ENCODE results near the gene RAD50. TPM values are rescaled to one million over a fixed set of nuclear protein-coding genes. Genes with fewer than 3 reads are reported as not detected.

Gene RAD50
- polyA plus RNA-seq, 3 donors, result 50.5 to 52.6 (median 52.4) TPM

GRCh38 chr5:132673488-132673887 lies 116.7 kb downstream of the RAD50 start:
- no peak for DNase-seq (ENCODE audit: low read depth in 3 of 3, low spot score in 2 of 3)

DNA sequence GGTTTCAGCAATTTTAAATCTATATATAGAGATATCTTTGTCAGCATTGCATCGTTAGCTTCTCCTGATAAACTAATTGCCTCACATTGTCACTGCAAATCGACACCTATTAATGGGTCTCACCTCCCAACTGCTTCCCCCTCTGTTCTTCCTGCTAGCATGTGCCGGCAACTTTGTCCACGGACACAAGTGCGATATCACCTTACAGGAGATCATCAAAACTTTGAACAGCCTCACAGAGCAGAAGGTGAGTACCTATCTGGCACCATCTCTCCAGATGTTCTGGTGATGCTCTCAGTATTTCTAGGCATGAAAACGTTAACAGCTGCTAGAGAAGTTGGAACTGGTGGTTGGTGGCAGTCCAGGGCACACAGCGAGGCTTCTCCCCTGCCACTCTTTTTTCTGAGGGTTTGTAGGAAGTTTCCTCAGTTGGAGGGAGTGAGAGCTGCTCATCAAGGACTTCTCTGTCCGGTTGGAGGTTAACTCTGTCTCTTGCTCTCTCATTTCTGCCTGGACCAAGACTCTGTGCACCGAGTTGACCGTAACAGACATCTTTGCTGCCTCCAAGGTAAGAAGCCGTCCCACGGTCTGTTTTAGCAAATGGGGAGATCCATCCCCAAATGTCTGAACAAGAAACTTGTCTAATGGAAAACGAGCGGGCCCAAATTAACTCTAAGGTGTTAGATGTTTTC lies 117.3 kb downstream of the RAD50 start, which contains the start of gene IL4:
Gene IL4 (plus strand): TSS at position 51 of the 692 bp plus-strand sequence. CDS start 62 bp downstream, at position 113.
- DNase-seq (ENCODE audit: low read depth in 3 of 3, low spot score in 2 of 3), result no peak

DNA sequence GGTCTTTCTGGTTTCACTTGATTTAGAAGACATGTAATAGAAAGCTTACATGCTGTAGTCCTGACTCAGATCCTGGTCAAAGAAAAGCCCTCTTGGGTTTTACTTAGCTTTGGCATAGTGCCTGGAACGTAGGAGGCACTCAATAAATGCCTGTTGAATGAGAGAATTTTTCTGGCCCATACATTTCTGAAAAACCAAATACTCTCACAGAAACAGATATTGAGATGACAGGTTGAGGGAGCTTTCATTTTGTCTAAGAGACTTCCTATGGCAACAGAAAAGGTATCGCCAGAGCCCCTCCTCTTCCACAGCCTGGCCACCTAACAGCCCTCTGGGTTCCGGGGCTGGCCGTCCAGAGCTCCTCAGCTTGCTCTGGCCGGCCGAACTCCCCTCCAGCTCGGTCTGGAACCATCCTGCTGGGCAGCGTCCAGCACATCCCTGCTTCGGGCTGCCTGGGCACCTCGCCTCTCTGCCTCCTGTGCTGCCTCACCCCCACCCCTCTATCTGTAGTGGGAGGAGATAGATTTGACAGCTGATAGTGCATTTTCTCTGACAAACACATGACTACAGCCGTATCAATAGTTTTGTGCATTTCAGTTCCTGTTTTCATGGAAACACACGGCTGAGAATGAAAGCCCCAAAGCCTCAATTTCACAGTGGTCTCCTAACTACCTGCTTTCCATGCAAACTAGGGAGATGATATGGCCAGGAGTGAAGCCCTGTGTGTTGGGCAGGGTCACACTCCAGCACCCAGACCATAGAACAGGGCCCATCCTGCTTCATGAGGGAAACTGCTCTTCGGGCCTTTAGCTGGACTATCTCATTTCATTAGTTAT lies 118.1 kb downstream of the RAD50 start:
- no peak for DNase-seq (ENCODE audit: low read depth in 3 of 3, low spot score in 2 of 3)

- no peak for DNase-seq (ENCODE audit: low read depth in 3 of 3, low spot score in 2 of 3)
Measured at GRCh38 chr5:132675936-132676689, 119.3 kb downstream of the RAD50 start.

GRCh38 chr5:132677191-132677590 lies 120.4 kb downstream of the RAD50 start:
- DNase-seq (ENCODE audit: low read depth in 3 of 3, low spot score in 2 of 3), result no peak

GRCh38 chr5:132677682-132678400 lies 121.1 kb downstream of the RAD50 start:
- DNase-seq (ENCODE audit: low read depth in 3 of 3, low spot score in 2 of 3), result no peak

DNA sequence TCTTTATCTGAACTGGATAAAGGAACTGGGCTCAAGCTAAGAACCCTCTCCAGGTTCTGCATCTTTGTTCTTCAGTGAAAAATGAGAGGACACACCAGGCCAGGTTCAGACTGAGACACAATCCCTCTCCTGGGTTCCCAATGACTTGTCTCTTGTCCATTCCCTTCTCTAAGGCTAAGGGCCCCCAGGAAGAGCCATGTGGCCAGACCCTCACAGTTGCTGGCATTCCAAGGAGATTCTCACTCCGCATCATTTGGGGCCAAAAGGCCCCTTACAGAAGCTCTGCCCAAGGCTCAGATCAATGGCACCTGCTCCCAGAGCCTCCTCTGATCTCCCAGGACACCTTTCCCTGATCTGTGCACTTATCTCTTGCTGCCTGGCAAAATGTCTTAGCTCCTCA lies 122.0 kb downstream of the RAD50 start:
- no peak for DNase-seq (ENCODE audit: low read depth in 3 of 3, low spot score in 2 of 3)

GRCh38 chr5:132679166-132679565 lies 122.4 kb downstream of the RAD50 start:
- DNase-seq (ENCODE audit: low read depth in 3 of 3, low spot score in 2 of 3), result no peak

GRCh38 chr5:132679717-132680380 lies 123.1 kb downstream of the RAD50 start:
- no peak for DNase-seq (ENCODE audit: low read depth in 3 of 3, low spot score in 2 of 3)

GRCh38 chr5:132680780-132681475 lies 124.2 kb downstream of the RAD50 start:
- no peak for DNase-seq (ENCODE audit: low read depth in 3 of 3, low spot score in 2 of 3)

DNA sequence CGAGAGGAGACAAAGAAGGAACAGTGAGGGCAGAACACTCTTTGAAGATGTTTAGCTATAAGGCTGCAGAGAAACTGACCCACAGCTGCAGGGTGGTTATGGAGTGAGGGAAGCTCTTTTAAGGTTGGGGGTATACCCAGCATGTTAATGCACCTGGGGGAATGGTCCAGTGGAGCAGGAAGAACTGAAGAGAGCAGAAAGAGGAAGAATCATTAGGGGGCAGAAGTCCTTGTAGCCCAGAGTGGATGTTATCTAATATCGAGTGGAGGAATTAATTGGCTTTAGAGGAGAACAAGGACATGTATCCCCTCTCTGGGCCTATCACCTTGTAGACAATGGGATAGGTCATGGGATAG lies 124.7 kb downstream of the RAD50 start:
- DNase-seq (ENCODE audit: low read depth in 3 of 3, low spot score in 2 of 3), result no peak

- no peak for DNase-seq (ENCODE audit: low read depth in 3 of 3, low spot score in 2 of 3)
Measured at GRCh38 chr5:132681983-132682382, 125.2 kb downstream of the RAD50 start.

GRCh38 chr5:132684491-132684890 lies 127.7 kb downstream of the RAD50 start:
- DNase-seq (ENCODE audit: low read depth in 3 of 3, low spot score in 2 of 3), result no peak

- no peak for DNase-seq (ENCODE audit: low read depth in 3 of 3, low spot score in 2 of 3)
Measured at GRCh38 chr5:132684922-132685720, 128.3 kb downstream of the RAD50 start.

GRCh38 chr5:132686193-132686592 lies 129.4 kb downstream of the RAD50 start:
- DNase-seq (ENCODE audit: low read depth in 3 of 3, low spot score in 2 of 3), result no peak

DNA sequence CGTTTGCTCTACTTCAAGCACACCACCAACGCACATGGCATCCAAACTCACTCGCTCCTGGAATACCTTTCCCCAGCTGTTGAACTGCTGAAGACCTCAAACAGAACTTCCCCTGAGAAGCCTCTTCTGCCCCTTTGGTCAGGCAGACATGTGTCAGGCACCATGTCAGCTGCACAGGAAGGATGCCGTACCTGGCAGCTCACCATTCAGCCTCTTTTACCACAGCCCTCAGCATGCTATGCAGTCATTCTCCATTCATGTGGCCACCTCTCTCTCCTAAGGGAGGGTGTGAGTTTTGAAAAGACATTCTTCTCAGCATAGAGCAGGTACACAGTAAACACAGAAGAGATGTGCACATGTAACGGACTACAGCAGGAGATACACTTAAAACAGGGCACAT lies 131.2 kb downstream of the RAD50 start:
- DNase-seq (ENCODE audit: low read depth in 3 of 3, low spot score in 2 of 3), result no peak

DNA sequence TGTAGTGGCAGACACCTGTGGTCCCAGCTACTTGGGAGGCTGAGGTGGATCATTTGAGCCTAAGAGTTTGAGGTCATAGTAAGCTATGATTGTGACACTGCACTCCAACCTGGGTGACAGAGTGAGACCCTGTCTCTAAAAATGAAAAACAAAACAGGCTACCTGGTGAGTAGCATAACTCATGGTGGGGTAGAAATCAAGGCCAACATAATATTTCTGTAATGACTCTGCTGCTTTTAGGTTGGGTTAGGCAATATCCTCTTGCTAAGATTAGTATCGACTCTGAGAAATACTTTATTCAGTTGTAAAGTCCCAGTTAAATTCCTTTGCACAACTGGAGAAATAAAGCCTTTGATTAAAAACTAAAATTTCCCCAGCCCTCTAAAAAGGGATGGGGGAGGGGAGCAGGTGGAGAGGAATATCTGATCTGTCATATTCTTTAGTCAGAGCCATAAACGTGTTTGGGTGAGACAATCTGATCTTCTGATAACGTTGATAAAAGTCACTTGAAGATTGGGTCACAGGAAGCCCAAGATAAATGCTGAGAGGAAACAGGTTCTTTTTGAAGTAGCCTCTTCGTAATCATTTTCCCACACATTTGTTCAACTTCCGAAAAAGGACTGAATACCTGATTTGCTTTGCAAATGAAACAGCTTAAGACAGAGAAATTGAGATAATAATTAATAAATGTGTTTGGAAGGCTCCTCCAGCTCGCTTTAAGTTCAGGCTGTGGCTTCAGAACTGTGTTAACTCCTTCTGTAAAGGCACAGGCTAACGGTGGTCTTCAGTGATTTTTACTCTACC lies 132.0 kb downstream of the RAD50 start:
- no peak for DNase-seq (ENCODE audit: low read depth in 3 of 3, low spot score in 2 of 3)

DNA sequence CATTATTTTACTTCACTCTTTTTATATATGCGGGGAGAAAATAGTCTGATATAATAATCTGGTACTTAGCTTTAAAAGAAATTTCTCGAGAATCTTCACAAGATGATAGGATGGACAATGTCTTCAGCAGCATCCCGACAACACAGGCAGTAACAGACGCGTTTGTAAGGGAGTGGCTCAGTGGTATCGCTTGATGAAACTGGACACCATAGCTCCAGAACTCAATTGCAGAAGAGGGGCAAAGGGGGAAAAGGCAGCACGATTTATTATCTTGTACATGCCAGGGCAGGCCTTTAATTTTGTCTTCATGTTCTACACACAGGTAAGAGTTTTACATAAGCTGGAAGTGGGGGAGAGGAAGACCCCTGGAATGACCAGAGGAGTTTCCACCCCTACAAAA lies 132.7 kb downstream of the RAD50 start:
- DNase-seq (ENCODE audit: low read depth in 3 of 3, low spot score in 2 of 3), result no peak
